Activated naive CD8-positive, alpha-beta T cell (primary cell): ENCODE results near the gene ST6GALNAC3.

Experiments used
- H3K27ac Mint-ChIP-seq: one replicate; pipeline ENCODE4 v1.8.0; 2021; ENCODE audit warnings: mixed read lengths
- H3K27me3 Mint-ChIP-seq: one replicate; pipeline ENCODE4 v1.8.0; 2021; ENCODE audit warnings: mixed read lengths
- H3K36me3 Mint-ChIP-seq: one replicate; pipeline ENCODE4 v1.8.0; 2021; ENCODE audit warnings: mixed read lengths
- H3K4me1 Mint-ChIP-seq: one replicate; pipeline ENCODE4 v1.8.0; 2021; ENCODE audit warnings: low read depth, mixed read lengths
- H3K4me3 Mint-ChIP-seq: one replicate; pipeline ENCODE4 v1.8.0; 2021; ENCODE audit warnings: mild to moderate bottlenecking, mixed read lengths
- H3K9me3 Mint-ChIP-seq: one replicate; pipeline ENCODE4 v1.8.0; 2021; ENCODE audit warnings: low read depth, mixed read lengths

The ST6GALNAC3 gene

GRCh38 chr1:76554283-76554682, 479.7 kb downstream of the ST6GALNAC3 start:
- Mint-ChIP-seq H3K36me3 (no peaks in the 10 kb centered on the region), H3K9me3 (no peaks in the 10 kb centered on the region), H3K27me3 (no peaks in the 10 kb centered on the region), H3K27ac (no peak overlapping the region), H3K4me3 (no peak overlapping the region), H3K4me1 (no peaks in the 10 kb centered on the region)

- Mint-ChIP-seq H3K9me3 (no peaks in the 10 kb centered on the region), H3K27me3 (no peaks in the 10 kb centered on the region), H3K36me3 (no peaks in the 10 kb centered on the region), H3K4me1 (no peaks in the 10 kb centered on the region), H3K27ac (no peak overlapping the region), H3K4me3 (no peak overlapping the region)
These were observed 487.7 kb downstream of the ST6GALNAC3 start for GRCh38 chr1:76562292-76562691.

- no peak overlapping the region for H3K4me3 Mint-ChIP-seq
- H3K27ac Mint-ChIP-seq: no peak overlapping the region
- no peaks in the 10 kb centered on the region for H3K9me3 Mint-ChIP-seq
These were observed 494.2 kb downstream of the ST6GALNAC3 start for GRCh38 chr1:76568573-76569238.

GRCh38 chr1:76571248-76571647, 496.7 kb downstream of the ST6GALNAC3 start:
- H3K4me1 Mint-ChIP-seq: no peaks in the 10 kb centered on the region
- no peaks in the 10 kb centered on the region for H3K9me3 Mint-ChIP-seq

More at GRCh38 chr1:76568573-76569238, 494.2 kb downstream of the ST6GALNAC3 start:
- H3K27me3 Mint-ChIP-seq: no peaks in the 10 kb centered on the region
- H3K4me1 Mint-ChIP-seq: no peaks in the 10 kb centered on the region
- H3K36me3 Mint-ChIP-seq: no peaks in the 10 kb centered on the region

GRCh38 chr1:76572229-76572628, 497.7 kb downstream of the ST6GALNAC3 start:
- Mint-ChIP-seq H3K4me3 (no peak overlapping the region), H3K27ac (no peak overlapping the region), H3K9me3 (no peaks in the 10 kb centered on the region), H3K27me3 (no peaks in the 10 kb centered on the region), H3K36me3 (no peaks in the 10 kb centered on the region), H3K4me1 (no peaks in the 10 kb centered on the region)

More at GRCh38 chr1:76571248-76571647, 496.7 kb downstream of the ST6GALNAC3 start:
- H3K27ac Mint-ChIP-seq: no peak overlapping the region
- no peak overlapping the region for H3K4me3 Mint-ChIP-seq
- no peaks in the 10 kb centered on the region for H3K27me3 Mint-ChIP-seq
- no peaks in the 10 kb centered on the region for H3K36me3 Mint-ChIP-seq

GRCh38 chr1:76576876-76577524, 502.5 kb downstream of the ST6GALNAC3 start:
- Mint-ChIP-seq H3K27ac (no peak overlapping the region), H3K36me3 (no peaks in the 10 kb centered on the region), H3K9me3 (no peaks in the 10 kb centered on the region), H3K27me3 (no peaks in the 10 kb centered on the region), H3K4me1 (no peaks in the 10 kb centered on the region), H3K4me3 (no peak overlapping the region)

- no peaks in the 10 kb centered on the region for H3K4me1 Mint-ChIP-seq
- no peak overlapping the region for H3K27ac Mint-ChIP-seq
- no peak overlapping the region for H3K4me3 Mint-ChIP-seq
- no peaks in the 10 kb centered on the region for H3K9me3 Mint-ChIP-seq
- no peaks in the 10 kb centered on the region for H3K27me3 Mint-ChIP-seq
- H3K36me3 Mint-ChIP-seq: no peaks in the 10 kb centered on the region
These were observed 503.1 kb downstream of the ST6GALNAC3 start for GRCh38 chr1:76577525-76578185.

- H3K9me3 Mint-ChIP-seq: no peaks in the 10 kb centered on the region
- no peaks in the 10 kb centered on the region for H3K36me3 Mint-ChIP-seq
- no peaks in the 10 kb centered on the region for H3K4me1 Mint-ChIP-seq
- H3K27me3 Mint-ChIP-seq: no peaks in the 10 kb centered on the region
- no peak overlapping the region for H3K4me3 Mint-ChIP-seq
- no peak overlapping the region for H3K27ac Mint-ChIP-seq
These were observed 505.7 kb downstream of the ST6GALNAC3 start for GRCh38 chr1:76580206-76580605.

GRCh38 chr1:76581712-76582111, 507.2 kb downstream of the ST6GALNAC3 start:
- Mint-ChIP-seq H3K4me1 (no peaks in the 10 kb centered on the region), H3K9me3 (no peaks in the 10 kb centered on the region), H3K4me3 (no peak overlapping the region), H3K36me3 (no peaks in the 10 kb centered on the region), H3K27ac (no peak overlapping the region), H3K27me3 (no peaks in the 10 kb centered on the region)

GRCh38 chr1:76583235-76583868, 508.8 kb downstream of the ST6GALNAC3 start:
- Mint-ChIP-seq H3K27ac (no peak overlapping the region), H3K36me3 (no peaks in the 10 kb centered on the region), H3K4me3 (no peak overlapping the region), H3K27me3 (peaks cover 2% of the 10 kb centered on the region), H3K9me3 (no peaks in the 10 kb centered on the region), H3K4me1 (no peaks in the 10 kb centered on the region)

- no peak overlapping the region for H3K4me3 Mint-ChIP-seq
- no peaks in the 10 kb centered on the region for H3K9me3 Mint-ChIP-seq
- peaks cover 2% of the 10 kb centered on the region for H3K27me3 Mint-ChIP-seq
- H3K36me3 Mint-ChIP-seq: no peaks in the 10 kb centered on the region
- H3K4me1 Mint-ChIP-seq: no peaks in the 10 kb centered on the region
- no peak overlapping the region for H3K27ac Mint-ChIP-seq
These were observed 509.4 kb downstream of the ST6GALNAC3 start for GRCh38 chr1:76583875-76584477.

- Mint-ChIP-seq H3K4me3 (no peak overlapping the region), H3K27me3 (peaks cover 2% of the 10 kb centered on the region), H3K27ac (no peak overlapping the region), H3K9me3 (no peaks in the 10 kb centered on the region), H3K4me1 (no peaks in the 10 kb centered on the region), H3K36me3 (no peaks in the 10 kb centered on the region)
These were observed 511.6 kb downstream of the ST6GALNAC3 start for GRCh38 chr1:76585980-76586674.

- no peak overlapping the region for H3K4me3 Mint-ChIP-seq
- no peak overlapping the region for H3K27ac Mint-ChIP-seq
- H3K9me3 Mint-ChIP-seq: no peaks in the 10 kb centered on the region
- H3K27me3 Mint-ChIP-seq: peaks cover 2% of the 10 kb centered on the region
- no peaks in the 10 kb centered on the region for H3K4me1 Mint-ChIP-seq
- H3K36me3 Mint-ChIP-seq: no peaks in the 10 kb centered on the region
These were observed 512.7 kb downstream of the ST6GALNAC3 start for GRCh38 chr1:76587212-76587611.

- H3K9me3 Mint-ChIP-seq: peaks cover 11% of the 10 kb centered on the region
- H3K27ac Mint-ChIP-seq: no peak overlapping the region
- peaks cover 2% of the 10 kb centered on the region for H3K27me3 Mint-ChIP-seq
- H3K36me3 Mint-ChIP-seq: no peaks in the 10 kb centered on the region
- H3K4me1 Mint-ChIP-seq: no peaks in the 10 kb centered on the region
- H3K4me3 Mint-ChIP-seq: no peak overlapping the region
These were observed 516.9 kb downstream of the ST6GALNAC3 start for GRCh38 chr1:76591461-76591860.
